HG02678 (cell line): ENCODE results near the gene EEPD1.
"Not testable (repeated sequence)": the region's sequence is repeated elsewhere in the genome, so short reads cannot be mapped to it uniquely, and the experiment has no call there.

Experiments used
- ATAC-seq: cut with Tn5 transposase; IDR thresholded peaks from one replicate; pipeline ENCODE4 v1.9.1; 2021; ENCODE audit warnings: mild to moderate bottlenecking, moderate library complexity; ENCODE audit not compliant: unreplicated experiment

EEPD1 gene

GRCh38 chr7:36152756-36153570, at the start of gene EEPD1:
EEPD1 (plus strand) TSS chr7:36153254; CDS start chr7:36154325, 1,071 bp downstream.
- ATAC-seq, result peak; percentile 92

- no peak for ATAC-seq
These were observed 49.1 kb upstream of the EEPD1 start for GRCh38 chr7:36103837-36104561.

- ATAC-seq, result not testable (repeated sequence)
These were observed 45.8 kb upstream of the EEPD1 start for GRCh38 chr7:36106972-36107908.

- ATAC-seq, result no peak
These were observed 45.0 kb upstream of the EEPD1 start for GRCh38 chr7:36107926-36108631.

- no peak for ATAC-seq
These were observed 43.9 kb upstream of the EEPD1 start for GRCh38 chr7:36109013-36109627.

GRCh38 chr7:36110584-36110983, 42.5 kb upstream of the EEPD1 start:
- ATAC-seq, result no peak

- no peak for ATAC-seq
These were observed 40.1 kb upstream of the EEPD1 start for GRCh38 chr7:36112969-36113368.

GRCh38 chr7:36114355-36114754, 38.7 kb upstream of the EEPD1 start:
- ATAC-seq, result no peak

GRCh38 chr7:36115448-36116321, 37.4 kb upstream of the EEPD1 start:
- ATAC-seq, result peak; percentile 99

- ATAC-seq, result no peak
These were observed 36.5 kb upstream of the EEPD1 start for GRCh38 chr7:36116347-36117202.

- ATAC-seq, result no peak
These were observed 35.7 kb upstream of the EEPD1 start for GRCh38 chr7:36117203-36117840.

- ATAC-seq, result no peak
These were observed 34.7 kb upstream of the EEPD1 start for GRCh38 chr7:36118344-36118743.

GRCh38 chr7:36119005-36119706, 33.9 kb upstream of the EEPD1 start:
- no peak for ATAC-seq

- ATAC-seq, result not testable (repeated sequence)
These were observed 32.9 kb upstream of the EEPD1 start for GRCh38 chr7:36119983-36120646.

GRCh38 chr7:36125630-36126029, 27.4 kb upstream of the EEPD1 start:
- not testable (repeated sequence) for ATAC-seq

GRCh38 chr7:36127075-36127740, 25.8 kb upstream of the EEPD1 start:
- no peak for ATAC-seq
